HAP-1 (cell line): ENCODE data around the gene MTHFD1L.
"Not testable (repeated sequence)": the region's sequence is repeated elsewhere in the genome, so short reads cannot be mapped to it uniquely, and the experiment has no call there.

Source experiments
- DNase-seq, 2 experiments: peaks; one replicate each; pipeline ENCODE4 v3.0.0-alpha.2; 2016 to 2020; ENCODE audit warnings: low spot score in 2 of 2
- H3K27me3 ChIP-seq: fragments of 250-450 bp; sonication (Bioruptor Pico); 2 replicates; pipeline ENCODE4 v1.5.1; 2020; ENCODE audit warnings: low read depth, mild to moderate bottlenecking, moderate library complexity
- H3K36me3 ChIP-seq: fragments of 250-450 bp; sonication (Bioruptor Pico); replicated peaks from 2 replicates; pipeline ENCODE4 v1.5.1; 2020; ENCODE audit warnings: mild to moderate bottlenecking
- H3K4me1 ChIP-seq: fragments of 250-450 bp; sonication (Bioruptor Pico); 2 replicates; pipeline ENCODE4 v1.5.1; 2020; ENCODE audit warnings: mild to moderate bottlenecking
- H3K4me3 ChIP-seq: fragments of 250-450 bp; sonication (Bioruptor Pico); 2 replicates; pipeline ENCODE4 v1.5.1; 2020; ENCODE audit warnings: mild to moderate bottlenecking, moderate library complexity
- H3K9me3 ChIP-seq: fragments of 250-450 bp; sonication (Bioruptor Pico); 2 replicates; pipeline ENCODE4 v1.5.1; 2020; ENCODE audit warnings: mild to moderate bottlenecking, moderate library complexity
- in situ Hi-C: fragments of 300-500 bp; cut with MboI; formaldehyde crosslinking; loops from 3 replicates; pipeline ENCODE4 v1.14.3; 2020; ENCODE audit warnings: low sequenced_read_pairs, inconsistent platforms, mixed read lengths

The MTHFD1L gene

DNA sequence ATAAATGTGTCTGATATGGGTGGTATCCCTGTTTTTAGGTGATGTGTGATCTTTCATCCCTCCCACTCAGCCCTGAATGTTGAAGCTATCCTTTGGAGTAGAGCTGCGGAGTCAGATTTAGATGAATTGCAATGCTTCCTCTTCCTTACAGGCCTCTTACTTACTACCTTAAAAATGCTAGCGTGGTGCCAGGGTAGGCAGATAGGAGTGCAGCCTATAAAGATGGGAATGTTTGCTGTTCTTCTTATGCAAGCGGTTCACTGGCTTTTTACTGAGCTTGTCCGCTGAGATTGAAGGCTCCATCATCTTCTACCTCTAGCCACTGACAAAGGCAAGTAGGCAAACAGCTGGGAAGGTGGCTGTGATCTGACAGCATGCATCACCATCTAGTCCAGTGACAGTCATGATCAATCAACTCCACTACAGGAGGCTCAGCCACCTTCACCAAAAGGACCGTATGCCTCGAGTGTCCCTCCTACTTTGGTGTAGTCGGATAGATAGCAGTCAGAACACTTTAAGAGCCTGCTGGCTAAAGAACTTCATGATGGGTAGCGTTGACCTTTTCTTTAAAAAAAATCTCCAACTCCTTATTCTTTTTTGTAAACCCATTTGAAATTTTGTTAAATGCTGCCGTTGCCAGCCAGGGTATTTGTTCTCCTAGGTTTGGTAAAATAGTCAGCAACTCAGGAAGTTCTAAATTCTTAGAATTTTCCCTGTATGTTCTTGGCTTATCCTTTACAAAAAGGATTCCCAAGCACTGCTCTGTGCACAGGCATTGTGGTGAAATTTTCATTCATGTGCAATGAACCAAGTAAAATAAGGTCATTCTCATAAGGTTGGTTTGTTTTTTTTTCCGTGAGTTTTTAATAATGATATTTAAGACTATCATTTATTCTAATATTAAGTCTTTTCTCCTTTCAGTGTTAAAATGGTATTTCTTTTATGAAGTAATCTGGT is 169.6 kb downstream of the MTHFD1L start:
- no peak overlapping the region for H3K4me3 ChIP-seq
- no peak for DNase-seq
- H3K4me1 ChIP-seq = no peaks in the 10 kb centered on the region
- no peaks in the 10 kb centered on the region for H3K27me3 ChIP-seq
- H3K36me3 ChIP-seq = peaks cover 25% of the 10 kb centered on the region
- in situ Hi-C loops = no loop called here
- no peaks in the 10 kb centered on the region for H3K9me3 ChIP-seq

DNA sequence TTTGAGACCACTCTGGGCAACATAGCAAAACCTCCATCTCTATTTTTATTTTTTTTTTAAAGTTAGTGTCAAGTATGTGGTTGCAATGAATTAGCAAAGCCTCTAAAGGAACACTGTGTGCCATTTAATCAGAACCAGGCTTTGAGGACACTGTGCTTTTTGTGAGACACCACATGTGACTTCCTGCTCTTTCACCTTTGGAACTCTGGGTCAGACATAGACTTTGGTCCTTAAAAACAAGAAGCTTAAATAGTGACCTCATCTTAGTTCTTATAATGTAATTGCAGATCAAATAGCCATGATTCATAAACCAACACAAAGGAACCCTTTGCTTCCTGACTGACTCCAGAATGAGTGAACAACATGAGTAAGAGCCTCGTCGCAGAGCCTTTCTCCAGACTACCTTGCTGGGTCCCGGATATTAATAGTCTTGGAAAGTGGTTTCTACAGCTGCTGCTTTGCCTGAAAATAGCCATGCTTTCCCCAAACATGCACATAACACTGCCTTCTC is 170.8 kb downstream of the MTHFD1L start:
- H3K4me3 ChIP-seq, DNase-seq, in situ Hi-C loops, H3K4me1 ChIP-seq, H3K9me3 ChIP-seq, H3K27me3 ChIP-seq: not testable (repeated sequence)
- H3K36me3 ChIP-seq = peaks cover 25% of the 10 kb centered on the region

DNA sequence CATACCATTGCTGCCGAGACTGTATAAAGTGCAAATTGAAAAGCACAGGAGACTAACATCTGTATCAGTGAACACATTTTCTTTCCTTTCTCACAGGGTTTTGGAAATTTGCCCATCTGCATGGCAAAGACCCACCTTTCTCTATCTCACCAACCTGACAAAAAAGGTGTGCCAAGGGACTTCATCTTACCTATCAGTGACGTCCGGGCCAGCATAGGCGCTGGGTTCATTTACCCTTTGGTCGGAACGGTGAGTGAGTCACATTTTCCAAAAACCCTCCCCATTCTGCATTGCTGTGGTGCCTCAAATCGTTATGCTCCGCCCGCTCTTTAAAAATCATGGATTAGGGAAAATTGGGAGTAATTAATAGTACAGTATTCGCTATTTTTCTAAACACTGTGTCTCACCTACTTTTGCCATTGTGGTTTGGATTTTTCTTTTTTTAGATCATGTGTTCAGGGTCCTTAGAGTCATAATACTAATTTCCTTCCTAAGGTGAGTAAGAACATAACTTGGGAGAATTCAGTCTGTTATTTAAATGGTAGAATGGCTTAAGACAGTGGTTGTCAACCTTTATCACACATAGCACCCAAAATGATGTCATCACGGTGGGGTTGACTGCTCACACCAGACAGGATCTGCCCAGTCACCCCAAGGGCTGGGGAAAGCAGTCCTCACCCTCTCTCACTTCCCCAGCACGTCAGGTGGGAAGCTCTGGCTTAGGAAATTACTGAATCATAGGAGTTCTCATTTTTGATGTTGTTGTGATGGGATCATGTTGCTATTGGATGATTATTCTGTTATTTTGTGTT is 171.6 kb downstream of the MTHFD1L start:
- in situ Hi-C loops = no loop called here
- no peak for DNase-seq
- H3K9me3 ChIP-seq = no peaks in the 10 kb centered on the region
- H3K4me1 ChIP-seq = no peaks in the 10 kb centered on the region
- H3K36me3 ChIP-seq = peaks cover 25% of the 10 kb centered on the region
- no peaks in the 10 kb centered on the region for H3K27me3 ChIP-seq
- H3K4me3 ChIP-seq = no peak overlapping the region

DNA sequence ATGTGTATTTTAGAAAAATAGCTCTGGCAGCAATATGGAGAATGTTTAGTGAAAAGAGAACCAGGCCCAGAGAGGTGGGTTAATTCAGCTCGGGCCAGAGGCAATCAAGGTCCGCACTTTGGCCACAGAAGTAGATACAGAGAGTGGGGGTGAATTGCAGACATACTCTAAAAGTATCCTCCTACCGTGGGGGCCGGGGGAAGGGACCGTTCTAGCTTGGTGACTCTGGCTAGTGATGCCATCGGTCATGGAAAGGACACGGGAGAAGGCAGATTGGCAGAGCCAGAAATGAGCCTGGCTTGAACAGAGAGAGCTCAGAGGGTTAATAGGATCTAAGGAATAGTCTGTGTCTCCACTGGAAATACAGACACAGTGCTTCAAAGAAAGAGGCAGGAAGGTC is 173.1 kb downstream of the MTHFD1L start:
- H3K4me3 ChIP-seq = no peak overlapping the region
- no peaks in the 10 kb centered on the region for H3K9me3 ChIP-seq
- H3K4me1 ChIP-seq = no peaks in the 10 kb centered on the region
- H3K27me3 ChIP-seq = no peaks in the 10 kb centered on the region
- H3K36me3 ChIP-seq = peaks cover 22% of the 10 kb centered on the region
- no peak for DNase-seq
- in situ Hi-C loops = no loop called here

DNA sequence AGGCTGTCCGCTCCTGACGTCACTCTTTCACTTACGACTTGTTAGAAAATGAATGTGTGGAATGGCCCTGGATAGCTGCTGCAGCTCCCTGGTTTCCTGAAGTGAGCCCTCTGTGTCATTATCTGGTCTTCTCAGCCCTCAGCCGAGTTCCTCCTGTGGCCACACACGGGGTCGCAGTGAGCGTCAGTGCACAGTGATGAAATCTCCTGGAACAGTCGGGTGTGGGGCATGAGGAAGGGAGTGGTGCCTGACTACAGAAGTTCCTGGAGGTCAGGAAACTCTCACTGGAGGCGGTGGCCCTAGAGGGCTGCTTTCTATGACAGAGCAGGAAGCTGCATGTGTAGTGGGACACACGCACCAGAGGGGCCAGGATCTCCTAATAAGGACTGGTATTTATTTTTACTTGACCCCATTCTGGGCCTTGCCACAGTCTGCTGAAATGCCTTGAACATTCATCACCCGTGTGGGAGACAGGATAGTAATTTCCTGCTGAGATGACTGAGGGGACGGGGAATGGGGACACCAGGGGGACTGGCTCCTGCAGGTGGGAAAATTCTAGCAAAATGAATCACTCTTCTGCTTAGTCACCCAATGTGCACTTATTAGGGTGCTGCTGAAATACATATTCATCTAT is 175.5 kb downstream of the MTHFD1L start:
- H3K4me3 ChIP-seq, H3K4me1 ChIP-seq, H3K36me3 ChIP-seq, DNase-seq, in situ Hi-C loops, H3K27me3 ChIP-seq, H3K9me3 ChIP-seq: not testable (repeated sequence)

DNA sequence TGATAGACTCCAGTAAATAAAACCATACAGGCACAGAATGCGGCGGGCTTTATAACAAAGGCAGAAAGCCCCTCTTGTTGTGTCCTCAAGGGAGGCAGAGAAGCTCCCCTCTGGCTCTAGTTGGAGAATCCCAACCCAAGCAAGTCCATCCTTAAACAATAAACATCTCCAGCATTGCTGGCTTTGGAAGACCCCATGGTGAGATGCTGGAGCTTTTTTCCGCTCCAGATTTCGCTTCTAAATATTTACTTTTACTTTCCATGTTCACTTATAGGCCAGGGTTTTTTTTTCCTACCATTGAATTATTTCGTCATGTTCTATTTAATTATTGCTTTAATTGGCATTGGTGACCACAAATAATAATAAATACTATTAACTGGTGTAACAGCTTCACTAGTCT is 176.2 kb downstream of the MTHFD1L start:
- Histone ChIP-seq H3K9me3 (no peaks in the 10 kb centered on the region), H3K27me3 (no peaks in the 10 kb centered on the region), H3K4me1 (no peaks in the 10 kb centered on the region), H3K4me3 (no peak overlapping the region), H3K36me3 (peaks cover 13% of the 10 kb centered on the region)
- no peak for DNase-seq
- in situ Hi-C loops = no loop called here

DNA sequence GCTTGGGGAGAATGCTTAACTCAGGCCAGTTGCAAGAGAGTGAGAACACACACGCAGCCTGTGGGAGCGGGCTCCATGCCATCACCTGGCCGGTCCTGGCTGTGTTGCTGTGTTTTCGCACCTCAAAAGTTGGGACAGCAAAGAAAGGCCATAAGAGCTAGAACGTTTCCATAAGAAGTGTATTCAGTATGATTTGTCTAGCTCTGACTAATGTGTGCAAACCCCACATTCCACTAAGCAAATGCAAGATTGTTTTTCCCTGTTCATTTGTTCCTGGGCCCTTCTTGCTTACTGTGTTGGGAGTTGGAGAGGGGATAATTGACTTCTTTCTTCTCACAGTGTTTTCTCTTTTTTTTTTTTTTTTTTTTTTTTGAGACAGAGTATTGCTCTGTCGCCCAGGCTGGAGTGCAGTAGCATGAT is 177.4 kb downstream of the MTHFD1L start:
- H3K4me3 ChIP-seq, DNase-seq, H3K27me3 ChIP-seq, in situ Hi-C loops, H3K9me3 ChIP-seq, H3K4me1 ChIP-seq: not testable (repeated sequence)
- H3K36me3 ChIP-seq = peaks cover 11% of the 10 kb centered on the region

DNA sequence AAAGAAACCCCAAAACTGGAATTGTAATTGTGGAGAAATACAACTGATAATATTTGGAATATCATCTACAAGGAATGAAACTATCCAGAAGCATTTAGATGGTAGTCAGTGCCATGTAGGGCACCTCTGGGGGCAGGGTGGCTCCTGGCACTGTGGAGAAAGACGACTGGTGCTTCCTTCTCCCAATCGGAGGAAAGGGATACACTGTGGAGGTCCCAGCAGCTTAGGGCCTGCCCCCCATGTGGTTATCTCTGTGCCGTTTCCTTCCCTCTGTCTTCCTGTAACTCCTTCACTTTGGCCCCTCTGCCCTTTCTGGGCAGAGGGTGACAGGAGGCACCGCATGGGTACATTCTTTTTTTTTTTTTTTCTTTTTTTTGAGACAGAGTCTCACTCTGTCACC is 178.4 kb downstream of the MTHFD1L start:
- H3K4me1 ChIP-seq = no peaks in the 10 kb centered on the region

DNA sequence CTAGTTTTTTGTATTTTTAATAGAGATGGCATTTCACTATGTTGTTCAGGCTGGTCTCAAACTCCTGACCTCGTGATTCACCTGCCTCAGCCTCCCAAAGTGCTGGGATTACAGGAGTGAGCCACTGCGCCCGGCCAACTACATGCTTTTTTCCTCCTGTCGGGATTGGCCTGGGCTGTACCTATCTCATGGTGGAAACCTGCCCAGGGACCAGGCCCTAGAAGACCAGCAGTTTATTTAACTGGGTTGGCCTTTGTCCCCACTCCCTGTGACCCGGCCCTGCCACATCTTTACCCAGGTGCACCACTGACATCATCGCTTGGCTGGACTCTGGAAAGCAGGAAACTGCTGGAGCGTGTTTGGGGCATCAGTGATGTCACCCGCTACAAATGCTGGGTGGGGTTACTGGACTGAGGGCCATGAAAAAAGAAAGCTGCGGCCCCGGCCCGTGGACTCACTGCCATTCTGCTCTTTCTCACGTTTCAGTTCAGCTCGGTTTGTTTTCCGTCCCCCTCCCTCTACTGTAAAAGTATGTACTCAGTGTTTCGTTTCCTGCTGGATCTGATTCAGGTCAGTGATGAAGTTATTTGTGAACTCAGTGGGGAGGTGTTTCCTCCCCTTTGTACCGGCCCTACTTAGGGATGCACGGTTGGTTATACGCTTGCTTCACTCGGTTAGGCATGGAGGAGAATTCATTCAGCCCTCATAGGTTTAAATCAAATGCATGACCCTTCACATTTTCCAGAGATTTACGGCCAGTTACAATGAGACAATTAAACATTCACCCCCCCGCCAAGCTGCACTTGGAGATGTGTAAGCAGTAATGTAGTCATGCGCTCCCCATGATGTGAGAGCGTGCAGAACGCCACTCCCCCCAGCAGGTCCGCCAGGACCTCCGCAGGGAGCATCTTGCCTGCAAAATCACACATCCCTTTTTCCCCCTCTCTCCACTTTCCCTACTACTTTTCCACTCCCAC is 179.3 kb downstream of the MTHFD1L start:
- H3K27me3 ChIP-seq = no peaks in the 10 kb centered on the region
- H3K9me3 ChIP-seq = no peaks in the 10 kb centered on the region
- peaks cover 8% of the 10 kb centered on the region for H3K36me3 ChIP-seq
- no peak overlapping the region for H3K4me3 ChIP-seq
- DNase-seq = no peak
- H3K4me1 ChIP-seq = no peaks in the 10 kb centered on the region
- in situ Hi-C loops = no loop called here

More for the DNA sequence above, 178.4 kb downstream of the MTHFD1L start:
- Histone ChIP-seq H3K36me3 (peaks cover 8% of the 10 kb centered on the region), H3K27me3 (no peaks in the 10 kb centered on the region), H3K4me3 (no peak overlapping the region), H3K9me3 (no peaks in the 10 kb centered on the region)
- no peak for DNase-seq
- in situ Hi-C loops = no loop called here

DNA sequence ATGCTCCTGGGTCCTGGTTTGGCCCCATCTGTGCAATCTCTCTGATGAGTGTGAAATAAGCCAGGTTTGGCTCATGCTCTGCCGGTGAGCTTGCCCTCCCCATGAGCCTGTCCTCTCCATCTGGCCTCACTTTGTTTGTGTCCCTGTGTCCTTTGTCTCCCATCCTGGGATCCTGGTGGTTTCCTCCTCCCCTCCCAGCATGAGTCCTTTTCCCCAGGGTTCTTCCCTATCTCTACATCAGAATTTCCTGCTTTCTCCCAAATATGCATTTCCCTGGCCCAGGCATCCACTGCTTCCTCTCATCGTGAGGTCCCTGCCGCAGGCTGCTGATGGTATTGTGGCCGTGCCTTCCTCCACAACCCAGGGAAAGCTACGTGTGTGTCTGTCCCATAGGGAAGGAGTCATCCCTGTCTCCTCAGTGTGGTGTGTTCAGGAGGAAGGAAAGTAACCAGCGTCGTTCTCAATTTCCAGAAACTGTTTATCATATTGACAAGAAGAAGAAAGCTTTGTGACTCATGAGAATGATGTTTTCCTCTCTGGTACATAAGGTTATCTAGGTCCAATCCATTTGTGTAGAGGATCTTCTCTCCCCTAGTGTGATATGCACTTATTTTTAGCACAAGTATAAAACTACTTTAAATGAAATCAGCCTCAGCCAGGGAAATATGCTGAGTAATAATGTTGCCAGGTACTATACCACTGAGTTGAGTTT is 180.2 kb downstream of the MTHFD1L start:
- DNase-seq, H3K4me3 ChIP-seq, H3K4me1 ChIP-seq, H3K27me3 ChIP-seq, in situ Hi-C loops, H3K9me3 ChIP-seq, H3K36me3 ChIP-seq: not testable (repeated sequence)

DNA sequence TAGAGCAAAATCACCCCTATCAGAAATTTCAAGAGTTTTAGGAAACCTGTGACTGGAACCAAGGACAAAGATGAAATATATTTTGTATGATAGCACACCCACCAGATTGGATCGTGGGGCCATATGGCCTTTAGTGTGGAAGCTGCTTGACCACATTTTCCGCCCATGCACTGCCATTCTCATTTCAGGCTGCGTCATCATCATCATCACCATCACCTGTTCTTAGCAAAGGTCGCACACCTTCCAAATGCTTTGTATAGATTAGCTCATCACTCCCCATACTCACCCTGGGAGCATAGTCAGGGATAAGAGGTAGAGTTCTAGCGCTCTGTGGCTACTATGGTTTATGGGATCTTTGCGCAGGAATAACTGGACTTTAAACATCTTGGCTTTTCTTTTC is 185.7 kb downstream of the MTHFD1L start:
- Histone ChIP-seq H3K4me3 (no peak overlapping the region), H3K27me3 (no peaks in the 10 kb centered on the region), H3K36me3 (peaks cover 14% of the 10 kb centered on the region), H3K9me3 (no peaks in the 10 kb centered on the region), H3K4me1 (no peaks in the 10 kb centered on the region)
- DNase-seq = no peak
- in situ Hi-C loops = no loop called here

DNA sequence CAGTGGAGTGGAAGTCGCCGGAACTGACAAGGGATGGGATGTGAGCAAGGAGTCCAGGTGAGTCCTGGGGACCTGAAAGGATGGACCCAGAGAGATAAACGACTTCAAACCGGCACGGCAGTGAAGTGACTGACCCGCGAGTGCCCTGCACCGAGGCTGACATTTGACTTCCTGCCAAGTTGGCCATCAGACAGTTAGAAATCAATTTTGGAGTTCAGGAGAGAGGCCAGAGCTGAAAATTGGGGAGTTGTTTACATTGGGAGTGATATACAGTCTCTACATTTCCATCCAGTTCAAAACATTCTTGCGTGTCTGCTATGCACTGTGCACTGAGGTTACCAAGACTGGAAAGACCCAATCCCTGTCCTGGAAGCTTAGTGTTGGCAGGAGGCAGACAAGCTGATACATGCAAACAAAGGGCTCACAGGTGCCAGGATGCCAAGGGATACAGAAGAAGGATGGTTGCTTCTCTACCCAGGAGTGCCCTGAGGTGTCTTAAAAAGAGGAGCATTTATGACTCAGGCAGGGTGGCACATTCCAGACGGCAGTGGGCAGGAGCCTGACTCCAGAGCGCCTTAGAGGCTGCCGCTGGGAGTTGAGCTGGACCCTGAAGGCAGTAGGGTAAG is 186.6 kb downstream of the MTHFD1L start:
- no peaks in the 10 kb centered on the region for H3K27me3 ChIP-seq
- peaks cover 7% of the 10 kb centered on the region for H3K36me3 ChIP-seq
- H3K4me3 ChIP-seq = no peak overlapping the region
- H3K9me3 ChIP-seq = no peaks in the 10 kb centered on the region
- in situ Hi-C loops = no loop called here
- no peaks in the 10 kb centered on the region for H3K4me1 ChIP-seq
- no peak for DNase-seq
